HCT116 (cell line): ENCODE data around the gene OR1N1. TPM values are rescaled to one million over a fixed set of nuclear protein-coding genes. Genes with fewer than 3 reads are reported as not detected.

Source experiments
- ATAC-seq: fragments of 200-7000 bp; cut with Tn5 transposase; 2 replicates; pipeline ENCODE4 v1.9.1; 2020; ENCODE audit warnings: mild to moderate bottlenecking, moderate library complexity
- BruUV-seq: library from RNA; stranded (reverse); fragments of 400-500 nt; replicated peaks from 2 replicates; lab custom pipeline; 2021; lab: Mats Ljungman, UMichigan
- CTCF ChIA-PET: fragments of 300-600 bp; sonication (Branson Sonifier 250); formaldehyde crosslinking; loops from one replicate; lab custom pipeline; 2021; ENCODE audit warnings: antibody characterized with exemption; lab: Charles Lee
- POLR2A ChIA-PET: fragments of 300-600, 350-600 bp; sonication (Branson Sonifier 250); formaldehyde crosslinking; loops from one replicate; lab custom pipeline; 2021; ENCODE audit warnings: antibody characterized with exemption; lab: Charles Lee
- RAD21 ChIA-PET, 2 experiments: fragments of 300-600 bp; sonication (Branson Sonifier 250); formaldehyde crosslinking; loops; one replicate each; lab custom pipeline; 2023; ENCODE audit warnings: low total read pairs in 2 of 2; ENCODE audit not compliant: uncharacterized antibody in 2 of 2, unreplicated experiment in 2 of 2, low non-redundant PET in 1 of 2; lab: Charles Lee
- DNase-seq: peaks from one replicate; pipeline ENCODE4 v3.0.0-alpha.2; 2010; ENCODE audit warnings: low read depth, low spot score
- H2AFZ ChIP-seq: fragments of 200-600 bp; shearing (Covaris generic), sonication (generic); 2 replicates; pipeline ENCODE4 v1.6.1; 2017; ENCODE audit warnings: low read depth, mixed run types, mixed read lengths, antibody characterized with exemption, low read length; ENCODE audit not compliant: poor library complexity, severe bottlenecking
- H3K27ac ChIP-seq: 2 replicates; pipeline ENCODE4 v1.5.1; 2012; ENCODE audit warnings: low read depth, low read length
- H3K27me3 ChIP-seq: fragments of 200-600 bp; sonication (generic); 2 replicates; pipeline ENCODE4 v1.6.1; 2016; ENCODE audit warnings: mixed run types, low read length, mixed read lengths; ENCODE audit not compliant: insufficient read depth
- H3K36me3 ChIP-seq, 2 experiments: fragments of 200-500 bp in 1 of 2; fragments of 200-600 bp in 1 of 2; sonication (Bioruptor generic) in 1 of 2; sonication (generic) in 1 of 2; 2 replicates each; pipeline versions ENCODE4 v1.5.1 to v1.6.1; 2014 to 2016; ENCODE audit warnings: low read length in 2 of 2, inconsistent platforms in 1 of 2, mixed read lengths in 1 of 2, mixed run types in 1 of 2; ENCODE audit not compliant: insufficient read depth in 2 of 2, control insufficient read depth in 1 of 2
- H3K4me1 ChIP-seq, 2 experiments: fragments of 200-600 bp in 1 of 2; sonication (generic) in 1 of 2; 2 replicates each; pipeline versions ENCODE4 v1.5.1 to v1.6.1; 2012 to 2017; ENCODE audit warnings: low read length in 2 of 2, inconsistent platforms in 1 of 2, mild to moderate bottlenecking in 1 of 2, mixed read lengths in 1 of 2, mixed run types in 1 of 2, moderate library complexity in 1 of 2; ENCODE audit not compliant: insufficient read depth in 2 of 2, control insufficient read depth in 1 of 2
- H3K4me2 ChIP-seq: fragments of 200-600 bp; sonication (generic); 2 replicates; pipeline ENCODE4 v1.6.1; 2017; ENCODE audit warnings: mixed run types, low read length, mixed read lengths
- H3K4me3 ChIP-seq, 2 experiments: fragments of 200-600 bp in 1 of 2; sonication (generic) in 1 of 2; replicated peaks in 1 of 2; 2 replicates each; pipeline ENCODE4 v1.5.1; 2011 to 2016; ENCODE audit warnings: low read length in 2 of 2, control low read depth in 1 of 2, low read depth in 1 of 2, mild to moderate bottlenecking in 1 of 2, mixed read lengths in 1 of 2, mixed run types in 1 of 2
- H3K79me2 ChIP-seq: fragments of 200-600 bp; sonication (generic); 2 replicates; pipeline ENCODE4 v1.6.1; 2017; ENCODE audit warnings: mild to moderate bottlenecking, mixed run types, low read length, moderate library complexity, mixed read lengths; ENCODE audit not compliant: insufficient read depth
- H3K9ac ChIP-seq: fragments of 200-600 bp; sonication (generic); 2 replicates; pipeline ENCODE4 v1.6.1; 2016; ENCODE audit warnings: low read length, mixed read lengths
- H3K9me2 ChIP-seq: fragments of 200-600 bp; sonication (generic), shearing (Covaris generic); 2 replicates; pipeline ENCODE4 v1.6.1; 2017; ENCODE audit warnings: mixed run types, mild to moderate bottlenecking, moderate library complexity; ENCODE audit not compliant: insufficient read depth
- H3K9me3 ChIP-seq, 2 experiments: fragments of 200-500 bp in 1 of 2; fragments of 200-600 bp in 1 of 2; sonication (Bioruptor generic) in 1 of 2; sonication (generic) in 1 of 2; 2 replicates each; pipeline ENCODE4 v1.6.1; 2014 to 2017; ENCODE audit warnings: low read length in 2 of 2, mixed read lengths in 2 of 2, inconsistent platforms in 1 of 2, low read depth in 1 of 2, mild to moderate bottlenecking in 1 of 2, mixed run types in 1 of 2, moderate library complexity in 1 of 2; ENCODE audit not compliant: control insufficient read depth in 1 of 2, insufficient read depth in 1 of 2
- H4K20me1 ChIP-seq: fragments of 200-600 bp; sonication (generic), shearing (Covaris generic); 2 replicates; pipeline ENCODE4 v1.6.1; 2017; ENCODE audit warnings: mixed run types, mild to moderate bottlenecking, moderate library complexity; ENCODE audit not compliant: insufficient read depth
- CTCF ChIP-seq, 3 experiments: fragments of 200-600 bp in 1 of 3; sonication (generic) in 1 of 3; IDR thresholded peaks in 2 of 3; conservative IDR thresholded peaks in 1 of 3; 2 replicates each; pipeline ENCODE4 v1.5.1; 2012 to 2017; ENCODE audit warnings: low read depth in 2 of 3, low read length in 2 of 3, antibody characterized with exemption in 1 of 3, borderline replicate concordance in 1 of 3, control low read depth in 1 of 3, mild to moderate bottlenecking in 1 of 3, mixed read lengths in 1 of 3, mixed run types in 1 of 3, moderate library complexity in 1 of 3; ENCODE audit not compliant: insufficient read depth in 1 of 3
- EGR1 ChIP-seq: IDR thresholded peaks from 2 replicates; pipeline ENCODE4 v1.6.1; 2012; ENCODE audit warnings: low read depth
- ELF1 ChIP-seq: IDR thresholded peaks from 2 replicates; pipeline ENCODE4 v1.6.1; 2012; ENCODE audit warnings: low read depth, borderline replicate concordance
- EZH2phosphoT487 ChIP-seq: fragments of 200-600 bp; IDR thresholded peaks from 2 replicates; pipeline ENCODE4 v1.6.1; 2018; ENCODE audit warnings: antibody characterized with exemption, borderline replicate concordance
- FOSL1 ChIP-seq: IDR thresholded peaks from 2 replicates; pipeline ENCODE4 v1.6.1; 2012; ENCODE audit warnings: low read depth
- POLR2AphosphoS5 ChIP-seq: IDR thresholded peaks from 2 replicates; pipeline ENCODE4 v1.6.1; 2011; ENCODE audit warnings: mild to moderate bottlenecking, low read depth, low read length, moderate library complexity
- RAD21 ChIP-seq: IDR thresholded peaks from 2 replicates; pipeline ENCODE4 v1.6.1; 2012; ENCODE audit warnings: low read depth, mild to moderate bottlenecking
- SIN3A ChIP-seq: IDR thresholded peaks from 2 replicates; pipeline ENCODE4 v1.6.1; 2012; ENCODE audit warnings: low read depth
- SP1 ChIP-seq: IDR thresholded peaks from 2 replicates; pipeline ENCODE4 v1.6.1; 2012; ENCODE audit warnings: low read depth
- SRF ChIP-seq: IDR thresholded peaks from 2 replicates; pipeline ENCODE4 v1.6.1; 2012; ENCODE audit warnings: low read depth
- YY1 ChIP-seq: IDR thresholded peaks from 2 replicates; pipeline ENCODE4 v1.6.1; 2011; ENCODE audit warnings: low read length, low read depth, moderate library complexity, mild to moderate bottlenecking; ENCODE audit not compliant: insufficient replicate concordance; ENCODE audit errors: extremely low read depth
- ZNF274 ChIP-seq: fragments of 200-500 bp; sonication (Bioruptor generic); IDR thresholded peaks from 2 replicates; pipeline ENCODE4 v1.6.1; 2014; ENCODE audit warnings: mild to moderate bottlenecking, low read depth, low read length, inconsistent platforms
- intact Hi-C: fragments of 100-400 bp; cut with micrococcal nuclease; formaldehyde crosslinking; loops from 2 replicates; pipeline ENCODE4 v1.10.0; 2022
- total RNA-seq: library from RNA; stranded (reverse); gene quantifications from one replicate; pipeline ENCODE4 v1.2.1, GENCODE V29; 2021; ENCODE audit not compliant: unreplicated experiment
- TF ChIP-seq, protein P1 (sequence below): IDR thresholded peaks from 2 replicates; pipeline ENCODE4 v1.6.1; 2011; ENCODE audit warnings: mild to moderate bottlenecking, low read length, moderate library complexity; ENCODE audit not compliant: insufficient replicate concordance; ENCODE audit errors: extremely low read depth

Gene OR1N1
- total RNA-seq, 1 experiment from 2014 or later = not detected

- ChIA-PET CTCF (interaction anchor here (1.6 kb wide), 1 partner anchor 54 kb away, joined by 6 read pairs; no protein-coding TSS in a partner anchor), RAD21 (no interaction called here), POLR2A (no interaction called here)
- H3K4me1 ChIP-seq = no peaks in the 10 kb centered on the region
- no peak for TF ChIP-seq EZH2phosphoT487
- TF ChIP-seq SP1 = no peak
- TF ChIP-seq, protein P1, sequence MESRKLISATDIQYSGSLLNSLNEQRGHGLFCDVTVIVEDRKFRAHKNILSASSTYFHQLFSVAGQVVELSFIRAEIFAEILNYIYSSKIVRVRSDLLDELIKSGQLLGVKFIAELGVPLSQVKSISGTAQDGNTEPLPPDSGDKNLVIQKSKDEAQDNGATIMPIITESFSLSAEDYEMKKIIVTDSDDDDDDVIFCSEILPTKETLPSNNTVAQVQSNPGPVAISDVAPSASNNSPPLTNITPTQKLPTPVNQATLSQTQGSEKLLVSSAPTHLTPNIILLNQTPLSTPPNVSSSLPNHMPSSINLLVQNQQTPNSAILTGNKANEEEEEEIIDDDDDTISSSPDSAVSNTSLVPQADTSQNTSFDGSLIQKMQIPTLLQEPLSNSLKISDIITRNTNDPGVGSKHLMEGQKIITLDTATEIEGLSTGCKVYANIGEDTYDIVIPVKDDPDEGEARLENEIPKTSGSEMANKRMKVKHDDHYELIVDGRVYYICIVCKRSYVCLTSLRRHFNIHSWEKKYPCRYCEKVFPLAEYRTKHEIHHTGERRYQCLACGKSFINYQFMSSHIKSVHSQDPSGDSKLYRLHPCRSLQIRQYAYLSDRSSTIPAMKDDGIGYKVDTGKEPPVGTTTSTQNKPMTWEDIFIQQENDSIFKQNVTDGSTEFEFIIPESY = no peak
- no peak for TF ChIP-seq ELF1
- no peak for TF ChIP-seq ZNF274
- TF ChIP-seq SRF = no peak
- TF ChIP-seq EGR1 = no peak
- no peak for TF ChIP-seq FOSL1
- no peak for TF ChIP-seq YY1
- TF ChIP-seq CTCF (IDR thresholded peaks at IDR 0.05 in 2 of 3, conservative IDR thresholded peaks at IDR 0.05 in 1 of 3; ENCODE audit: borderline replicate concordance in 1 of 3, insufficient read depth in 1 of 3, low read depth in 2 of 3, low read length in 2 of 3) = no peak
- TF ChIP-seq POLR2AphosphoS5 = no peak
- TF ChIP-seq SIN3A = no peak
- TF ChIP-seq RAD21 = no peak
- H3K9me2 ChIP-seq = no peaks in the 10 kb centered on the region
- no peaks in the 10 kb centered on the region for H3K36me3 ChIP-seq
- no peak within 1 kb of the TSS for H3K9ac ChIP-seq
- H4K20me1 ChIP-seq = no peaks in the 10 kb centered on the region
- no peaks in the 10 kb centered on the region for H3K9me3 ChIP-seq
- intact Hi-C loops = no loop called here
- no peak within 1 kb of the TSS for H2AFZ ChIP-seq
- no peaks in the 10 kb centered on the region for H3K79me2 ChIP-seq
- no TSS peak for BruUV-seq
- H3K4me2 ChIP-seq = no peak within 1 kb of the TSS
- peaks cover 37% of the 10 kb centered on the region for H3K27me3 ChIP-seq
- no peak for DNase-seq
- no peak within 1 kb of the TSS for H3K27ac ChIP-seq
- H3K4me3 ChIP-seq = no peak within 1 kb of the TSS
- ATAC-seq = no peak
These were observed 25.7 kb upstream of the OR1N1 start, which contains the start of gene OR1N2 for GRCh38 chr9:122552812-122553211. TSS of gene OR1N2 (plus strand) at chr9:122553112. CDS start at chr9:122553212, 100 bp downstream.
